GM10248 (cell line): ENCODE measurements around the gene WBP1L.

Source experiments
- CTCF ChIA-PET: fragments of 300-600 bp; sonication (Branson Sonifier 250); formaldehyde crosslinking; extraction: SDS; loops from one replicate; lab custom pipeline; 2021; ENCODE audit warnings: antibody characterized with exemption; lab: Yijun Ruan, JAX
- POLR2A ChIA-PET: fragments of 350-650 bp; sonication (Branson Sonifier 250); formaldehyde crosslinking; extraction: SDS; loops from one replicate; lab custom pipeline; 2020; ENCODE audit warnings: antibody characterized with exemption; lab: Yijun Ruan, JAX
- DNase-seq: peaks from one replicate; pipeline ENCODE4 v3.0.0; 2012; ENCODE audit errors: extremely low spot score
- TF ChIP-seq, protein P1 (sequence below): IDR thresholded peaks from 2 replicates; pipeline ENCODE4 v1.5.1; 2012; ENCODE audit warnings: mild to moderate bottlenecking, low read depth; ENCODE audit errors: extremely low read depth, missing control alignments, control extremely low read depth

Gene WBP1L

GRCh38 chr10:102729029-102730026 is 14.4 kb upstream of the WBP1L start:
- ChIA-PET POLR2A (no interaction called here), CTCF (interaction anchor here (0.8 to 4.1 kb wide), 6 partner anchors 9 to 188 kb away, joined by 3 to 22 read pairs (median 7); partner anchors contain the start of gene CYP17A1)
- TF ChIP-seq, protein P1, sequence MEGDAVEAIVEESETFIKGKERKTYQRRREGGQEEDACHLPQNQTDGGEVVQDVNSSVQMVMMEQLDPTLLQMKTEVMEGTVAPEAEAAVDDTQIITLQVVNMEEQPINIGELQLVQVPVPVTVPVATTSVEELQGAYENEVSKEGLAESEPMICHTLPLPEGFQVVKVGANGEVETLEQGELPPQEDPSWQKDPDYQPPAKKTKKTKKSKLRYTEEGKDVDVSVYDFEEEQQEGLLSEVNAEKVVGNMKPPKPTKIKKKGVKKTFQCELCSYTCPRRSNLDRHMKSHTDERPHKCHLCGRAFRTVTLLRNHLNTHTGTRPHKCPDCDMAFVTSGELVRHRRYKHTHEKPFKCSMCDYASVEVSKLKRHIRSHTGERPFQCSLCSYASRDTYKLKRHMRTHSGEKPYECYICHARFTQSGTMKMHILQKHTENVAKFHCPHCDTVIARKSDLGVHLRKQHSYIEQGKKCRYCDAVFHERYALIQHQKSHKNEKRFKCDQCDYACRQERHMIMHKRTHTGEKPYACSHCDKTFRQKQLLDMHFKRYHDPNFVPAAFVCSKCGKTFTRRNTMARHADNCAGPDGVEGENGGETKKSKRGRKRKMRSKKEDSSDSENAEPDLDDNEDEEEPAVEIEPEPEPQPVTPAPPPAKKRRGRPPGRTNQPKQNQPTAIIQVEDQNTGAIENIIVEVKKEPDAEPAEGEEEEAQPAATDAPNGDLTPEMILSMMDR = peak; percentile 94
- peak; percentile 77 for DNase-seq

- POLR2A ChIA-PET = no interaction called here
- no peak for DNase-seq
- CTCF ChIA-PET = interaction anchor here (2.3 to 4.1 kb wide), 4 partner anchors 8 to 170 kb away, joined by 10 to 22 read pairs (median 12); partner anchors contain the start of genes ARL3 and SFXN2
- TF ChIP-seq, protein P1 = no peak
These were observed 12.4 kb upstream of the WBP1L start for GRCh38 chr10:102731222-102731800.

DNA sequence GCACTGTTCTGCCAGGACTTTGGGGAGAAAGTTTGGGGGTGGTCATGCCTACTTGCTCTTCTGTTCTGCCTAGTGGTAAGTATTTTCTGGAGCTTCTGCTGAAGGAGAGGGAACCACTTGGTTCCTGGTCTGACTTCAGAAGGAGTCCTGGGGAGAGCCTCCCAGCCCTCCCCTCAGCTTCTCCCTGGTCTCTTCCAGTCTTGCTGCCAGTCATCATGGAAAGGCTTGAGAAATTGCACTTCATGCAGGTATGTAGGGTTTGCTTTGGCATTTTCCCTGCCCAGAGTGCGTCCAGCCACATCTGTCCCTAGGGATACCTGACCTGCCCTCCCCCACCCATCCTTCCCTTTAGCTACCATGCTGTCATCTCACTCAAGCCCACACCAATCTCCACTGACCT is 11.1 kb upstream of the WBP1L start:
- ChIA-PET POLR2A (interaction anchor here (0.6 kb wide), 1 partner anchor 246 kb away, joined by 3 read pairs; no protein-coding TSS in a partner anchor), CTCF (interaction anchor here (1.4 to 4.1 kb wide), 4 partner anchors 10 to 169 kb away, joined by 4 to 22 read pairs (median 8); partner anchors contain the start of genes ARL3 and SFXN2)
- no peak for DNase-seq
- TF ChIP-seq, protein P1 = no peak

GRCh38 chr10:102735065-102735562 is 8.6 kb upstream of the WBP1L start:
- DNase-seq = no peak
- CTCF ChIA-PET = interaction anchor here (1.4 to 1.6 kb wide), 2 partner anchors 10 to 22 kb away, joined by 4 to 5 read pairs; no protein-coding TSS in a partner anchor
- TF ChIP-seq, protein P1 = no peak
- POLR2A ChIA-PET = no interaction called here

DNA sequence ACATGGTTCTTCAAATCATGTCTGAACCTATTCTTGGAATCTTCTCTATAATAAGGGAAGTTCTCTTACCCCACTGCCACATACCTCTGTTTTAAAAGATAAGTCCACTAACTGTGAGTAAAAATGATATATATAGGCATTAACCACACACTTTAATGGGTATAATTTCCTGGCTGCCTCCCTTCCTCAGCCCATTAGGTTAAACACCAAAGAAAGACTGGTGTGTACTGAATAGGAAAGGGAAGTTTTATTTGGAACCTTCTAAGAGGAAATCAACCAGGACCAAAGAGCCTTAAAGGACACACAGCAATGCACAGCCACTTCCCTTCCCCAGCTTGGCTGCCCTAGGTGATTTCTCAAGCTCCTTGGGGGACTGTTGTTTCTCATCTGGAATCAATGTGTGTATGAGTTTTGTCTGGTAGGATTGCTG is 5.0 kb upstream of the WBP1L start:
- ChIA-PET CTCF (interaction anchor here (1.0 to 3.3 kb wide), 5 partner anchors 8 to 164 kb away, joined by 3 to 12 read pairs (median 4); no protein-coding TSS in a partner anchor), POLR2A (no interaction called here)
- TF ChIP-seq, protein P1 = no peak
- no peak for DNase-seq

GRCh38 chr10:102740229-102740628 is 3.5 kb upstream of the WBP1L start:
- DNase-seq = no peak
- ChIA-PET POLR2A (no interaction called here), CTCF (interaction anchor here (1.4 to 5.1 kb wide), 5 partner anchors 9 to 162 kb away, joined by 3 to 41 read pairs (median 10); no protein-coding TSS in a partner anchor)
- TF ChIP-seq, protein P1 = no peak
